D341Med (cell line): ENCODE data around the gene TXN2.
"Not testable (repeated sequence)": the region's sequence is repeated elsewhere in the genome, so short reads cannot be mapped to it uniquely, and the experiment has no call there.

Experiments used
- DNase-seq: peaks from one replicate; pipeline ENCODE4 v3.0.0; 2012; ENCODE audit warnings: low spot score

Gene TXN2

DNA sequence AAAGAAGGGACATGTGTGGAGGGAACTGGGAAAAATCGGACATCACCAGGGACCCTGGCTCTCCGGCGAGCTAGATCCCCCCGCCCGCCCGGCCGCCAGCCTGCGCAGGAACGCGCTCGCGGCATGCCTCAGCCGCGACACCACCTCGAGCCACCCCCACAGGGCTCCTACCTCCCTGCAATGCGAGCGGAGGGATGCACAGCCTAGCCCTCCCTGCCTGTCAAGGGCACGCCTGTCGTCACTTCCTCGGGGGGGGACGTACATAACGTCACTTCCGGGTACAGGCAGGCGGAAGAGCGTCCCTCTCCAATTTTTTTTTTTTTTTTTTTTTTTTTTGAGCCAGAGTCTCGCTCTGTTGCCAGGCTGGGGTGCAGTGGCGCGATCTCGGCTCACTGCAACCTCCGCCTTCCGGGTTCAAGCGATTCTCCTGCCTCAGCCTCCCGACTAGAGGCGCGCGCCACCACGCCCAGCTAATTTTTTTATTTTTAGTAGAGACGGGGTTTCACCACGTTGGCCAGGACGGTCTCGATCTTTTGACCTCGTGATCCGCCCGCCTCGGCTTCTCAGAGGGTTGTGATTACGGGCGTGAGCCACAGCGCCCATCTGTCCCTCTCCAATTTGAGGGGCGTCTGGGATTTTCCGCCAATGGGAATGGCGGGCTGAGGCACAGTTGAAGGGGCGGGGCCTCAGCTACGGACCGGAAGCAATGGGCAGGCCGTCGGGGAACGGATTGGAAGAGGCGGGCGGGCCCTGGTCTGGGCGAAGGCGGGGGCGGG lies at the start of gene TXN2:
TXN2 (minus strand) TSS at position 248 of the 776 bp plus-strand sequence. CDS start 803 bp downstream, outside the sequence.
- peak; percentile 97 for DNase-seq

GRCh38 chr22:36528795-36529751 lies 47.6 kb upstream of the TXN2 start, which contains the start of gene EIF3D:
Gene EIF3D, minus strand, starts transcription at chr22:36529166. Its CDS starts 3,045 bp downstream, at chr22:36526121.
- peak; percentile 92 for DNase-seq

DNA sequence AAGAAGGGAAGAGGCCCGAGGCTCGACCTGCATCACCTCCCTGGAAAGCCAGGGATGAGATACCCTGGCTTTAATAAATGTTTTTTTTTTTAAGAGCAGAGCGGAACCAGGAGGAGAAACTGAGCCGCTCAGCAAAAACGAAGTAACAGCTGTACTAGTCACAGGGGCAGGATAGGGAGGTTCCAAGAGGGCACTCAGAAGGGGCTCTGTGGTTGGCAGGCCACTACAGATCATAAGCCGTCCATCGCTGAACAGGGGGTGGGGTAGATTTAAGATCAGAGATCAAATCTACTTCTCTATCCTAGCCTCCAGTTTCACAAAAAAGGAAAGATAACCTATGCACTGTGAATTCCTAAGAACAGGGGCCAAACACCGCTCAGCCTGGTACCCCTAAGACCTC lies 46.9 kb upstream of the TXN2 start:
- no peak for DNase-seq

DNA sequence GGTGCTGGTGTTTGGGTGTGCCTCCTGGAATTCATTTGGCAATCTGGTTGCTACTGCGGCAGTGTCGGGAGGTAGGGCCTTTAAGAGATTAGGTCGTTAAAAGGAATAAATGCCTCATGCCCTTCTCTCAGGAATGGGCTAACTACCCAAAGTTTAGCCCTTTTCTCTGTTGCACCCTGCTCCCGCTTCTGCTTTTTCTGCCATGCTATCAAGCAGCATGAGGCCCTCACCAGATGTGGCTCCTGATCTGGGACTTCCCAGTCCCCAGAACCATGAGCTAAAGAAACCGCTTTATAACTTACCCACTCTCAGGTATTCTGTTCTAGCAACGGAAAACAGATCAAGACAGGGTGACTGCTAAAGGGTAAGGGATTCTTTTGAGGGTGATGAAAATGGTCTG lies 41.2 kb upstream of the TXN2 start:
- no peak for DNase-seq

DNA sequence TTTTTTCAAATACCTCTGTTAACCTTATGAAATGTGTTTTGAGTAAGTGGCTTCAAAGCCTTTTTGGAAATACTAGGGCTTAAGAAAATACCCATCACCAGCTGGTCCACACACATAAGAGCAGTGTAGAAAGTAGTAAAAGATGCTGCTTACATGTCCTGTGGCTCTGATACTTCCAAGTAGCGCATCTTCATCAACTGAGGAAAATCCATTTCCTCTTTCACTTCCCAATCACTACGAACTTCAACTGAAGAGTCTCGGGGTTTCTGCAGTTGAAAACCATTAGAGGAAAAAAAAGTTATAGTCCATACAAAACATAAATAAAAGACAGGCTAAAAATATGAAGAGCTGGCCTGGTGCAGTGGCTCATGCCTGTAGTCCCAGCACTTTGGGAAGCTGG lies 39.0 kb upstream of the TXN2 start:
- DNase-seq = no peak

DNA sequence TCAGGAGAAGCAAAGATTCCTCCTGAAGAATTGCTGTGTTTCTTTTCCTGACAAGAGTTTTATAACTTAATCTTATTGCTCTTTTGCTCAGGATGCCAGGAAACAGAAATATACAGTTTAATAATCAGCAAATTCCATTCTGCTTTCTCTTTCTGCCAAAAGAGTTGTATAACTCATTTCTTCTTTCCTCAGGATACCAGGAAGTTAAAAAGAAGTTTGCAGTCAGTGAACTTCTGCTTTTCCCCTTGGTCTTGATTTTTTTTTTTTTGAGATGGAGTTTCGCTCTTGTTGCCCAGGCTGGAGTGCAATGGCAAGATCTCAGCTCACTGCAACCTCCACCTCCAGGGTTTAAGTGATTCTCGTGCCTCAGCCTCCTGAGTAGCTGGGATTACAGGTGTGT lies 38.5 kb upstream of the TXN2 start:
- DNase-seq = not testable (repeated sequence)

DNA sequence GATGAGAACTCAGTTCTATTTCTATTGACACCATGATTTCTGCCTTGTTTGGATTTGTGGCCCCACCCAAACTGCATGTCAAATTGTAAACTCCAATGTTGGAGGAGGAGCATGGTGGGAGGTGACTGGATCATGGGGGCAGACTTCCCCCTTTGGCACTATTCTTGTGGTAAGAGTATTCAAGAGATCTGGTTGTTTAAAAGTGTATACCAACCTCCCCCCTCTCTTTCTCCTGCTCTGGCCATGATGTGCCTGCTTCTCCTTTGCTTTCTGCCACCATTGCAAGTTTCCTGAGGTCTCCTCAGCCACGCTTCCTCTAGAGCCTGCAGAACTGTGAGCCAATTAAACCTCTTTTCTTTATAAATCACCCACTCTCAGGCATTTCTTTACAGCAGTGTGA lies 33.3 kb upstream of the TXN2 start:
- no peak for DNase-seq

- no peak for DNase-seq
Measured at GRCh38 chr22:36512991-36513390, 31.6 kb upstream of the TXN2 start.

- DNase-seq = no peak
Measured at GRCh38 chr22:36512333-36512732, 30.9 kb upstream of the TXN2 start.

- peak; percentile 75 for DNase-seq
Measured at GRCh38 chr22:36510966-36511881, 29.8 kb upstream of the TXN2 start.

DNA sequence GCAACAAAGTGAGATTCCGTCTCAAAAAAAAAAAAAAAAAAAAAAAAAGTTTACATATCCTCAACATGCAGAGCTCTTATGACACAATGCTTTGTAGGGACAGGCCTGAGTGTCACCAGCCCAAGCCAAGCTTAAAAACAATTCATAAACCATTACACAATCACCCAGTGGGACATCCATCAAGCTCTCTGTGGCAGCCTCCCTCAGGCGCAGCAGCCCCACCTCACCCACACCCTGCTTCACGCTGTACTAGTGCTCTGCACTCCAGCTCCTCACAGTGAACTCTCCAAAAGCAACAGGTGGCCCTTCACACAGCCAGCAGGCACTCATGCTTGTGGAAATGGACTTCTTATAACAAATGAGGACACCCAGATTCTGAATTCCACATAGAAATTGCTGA lies 28.9 kb upstream of the TXN2 start:
- no peak for DNase-seq

DNA sequence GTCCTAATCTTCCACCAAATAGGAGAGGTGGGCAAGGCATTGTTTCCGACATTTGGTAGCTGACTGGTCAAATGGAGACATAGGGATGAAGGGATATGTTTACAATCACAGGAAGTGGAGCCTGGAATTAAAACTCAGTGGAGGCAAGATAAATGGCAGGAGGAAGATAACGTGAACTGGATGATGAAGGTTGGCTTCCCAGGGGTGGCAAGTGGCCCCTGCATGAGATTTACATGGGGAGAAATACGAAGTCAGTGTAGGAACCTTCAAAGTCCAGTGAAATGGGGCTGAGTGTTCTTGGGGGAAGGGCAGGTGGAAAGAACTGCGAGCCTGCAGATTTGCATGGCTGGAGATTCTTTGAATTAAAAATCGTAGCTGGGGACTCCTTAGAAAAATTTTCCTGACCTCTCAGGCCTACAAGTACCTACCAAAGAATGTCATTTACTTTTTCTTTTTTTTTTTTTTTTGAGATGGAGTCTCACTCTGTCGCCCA lies 26.1 kb upstream of the TXN2 start:
- DNase-seq = no peak

- DNase-seq = peak; percentile 99
Measured at GRCh38 chr22:36506637-36507517, 25.4 kb upstream of the TXN2 start, which contains the start of gene FOXRED2. Gene FOXRED2, minus strand, starts transcription at chr22:36507040. Its CDS starts 618 bp downstream, at chr22:36506422.

DNA sequence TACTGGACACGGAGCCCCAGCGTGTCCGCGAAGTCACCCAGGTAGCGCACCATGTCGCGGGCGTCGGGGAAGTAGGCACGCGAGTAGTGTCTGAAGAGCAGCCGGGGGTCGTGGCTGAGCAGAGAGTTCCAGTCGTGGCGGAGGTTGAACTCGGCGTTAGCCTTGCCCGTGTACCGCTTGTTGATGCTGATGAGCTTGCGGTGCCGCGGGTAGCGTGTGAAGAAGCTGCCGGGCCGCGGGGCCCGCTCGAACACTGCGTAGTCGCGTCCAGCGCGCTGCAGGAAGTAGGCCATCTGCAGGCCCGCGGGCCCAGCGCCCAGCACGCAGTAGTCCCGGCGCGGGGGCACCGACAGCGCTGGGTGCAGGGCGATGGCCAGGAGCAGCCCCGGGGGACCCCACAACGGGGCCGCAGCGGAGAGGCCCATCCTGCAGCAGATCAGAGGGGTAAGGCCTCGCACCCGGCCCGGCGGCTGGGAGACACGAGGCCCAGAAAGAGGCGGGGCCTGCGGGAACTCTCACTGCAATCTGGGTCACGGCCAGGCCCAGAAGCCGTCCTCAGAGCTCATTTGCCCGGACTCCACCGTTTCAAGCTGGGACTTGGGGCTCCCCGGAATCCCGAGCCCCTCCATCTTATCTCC lies 24.7 kb upstream of the TXN2 start:
- DNase-seq = peak; percentile 50

DNA sequence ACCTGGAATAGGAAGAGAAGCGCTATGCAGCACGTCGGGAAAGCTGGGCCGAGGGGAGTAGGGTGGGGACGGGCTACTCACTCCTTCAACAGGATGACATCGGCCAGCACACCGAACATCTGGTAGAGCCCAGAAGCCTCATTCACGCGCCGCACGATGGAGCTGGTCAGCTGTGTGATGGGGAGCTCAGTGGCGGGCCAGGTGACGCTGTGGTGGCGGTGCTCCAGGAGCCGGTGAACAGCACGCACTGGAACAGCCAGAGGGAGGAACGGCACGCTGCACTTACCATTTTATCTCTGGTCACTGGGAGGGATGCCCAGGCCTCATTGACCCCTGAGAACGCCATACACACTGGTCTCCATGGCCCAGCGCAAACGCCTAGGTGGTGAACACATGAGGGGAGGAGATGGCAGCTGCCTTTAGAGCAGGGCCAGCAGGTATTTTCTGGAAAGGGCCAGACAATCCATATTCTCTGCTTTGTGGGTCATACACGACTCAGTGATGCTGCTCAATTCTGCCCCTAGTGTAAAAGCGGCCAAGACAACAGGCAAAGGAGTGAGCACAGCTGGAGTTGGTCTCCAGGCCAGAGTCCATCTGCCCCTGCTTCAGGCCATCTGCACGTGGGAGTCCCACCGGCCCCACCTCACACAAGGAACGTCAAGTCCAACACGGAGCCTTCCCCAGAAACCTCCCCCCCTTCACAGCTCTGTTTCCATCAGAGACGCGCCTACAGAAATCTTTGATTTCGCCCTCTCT lies 16.6 kb upstream of the TXN2 start:
- no peak for DNase-seq

DNA sequence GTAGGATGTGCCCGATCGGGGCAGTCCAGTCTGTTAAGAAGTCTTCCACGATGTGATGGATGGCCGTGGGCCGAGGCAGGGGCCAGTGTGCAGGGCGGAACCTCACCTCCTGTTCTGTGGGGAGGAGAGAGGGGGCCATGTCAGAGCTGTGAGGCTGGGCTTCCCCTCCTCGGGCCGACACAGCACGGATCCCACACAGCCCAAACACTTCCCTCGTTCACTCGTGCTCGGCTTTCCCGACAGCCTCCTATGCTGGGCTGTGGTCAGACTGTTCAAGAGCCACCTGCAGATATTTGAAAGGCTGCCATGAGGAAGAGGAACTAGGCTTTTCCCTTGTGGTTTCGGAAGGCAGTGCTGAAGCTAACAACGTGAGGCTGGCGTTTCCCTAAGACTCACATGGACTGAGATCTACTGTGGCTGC lies 12.3 kb upstream of the TXN2 start:
- no peak for DNase-seq

GRCh38 chr22:36492109-36492508 lies 10.7 kb upstream of the TXN2 start:
- no peak for DNase-seq

- DNase-seq = no peak
Measured at GRCh38 chr22:36491155-36491554, 9.7 kb upstream of the TXN2 start.
